Gastrocnemius medialis (tissue), 4 donors: ENCODE measurements around the gene BTRC. TPM values are rescaled to one million over a fixed set of nuclear protein-coding genes. Genes with fewer than 3 reads are reported as not detected.
A peak's percentile ranks its signal among the peaks of the same experiment; 100 is the strongest.

Experiments used
- ATAC-seq, 2 donors: fragments of 150-250 bp; one replicate each; pipeline ENCODE4 v1.9.1; 2016
- DNase-seq, 2 donors: peaks; one replicate each; pipeline ENCODE4 v3.0.0-alpha.2; 2019
- H3K27ac ChIP-seq, 4 donors: fragments of 200-600 bp; sonication (generic); 1 replicate in 1 of 4; 2 replicates in 3 of 4; pipeline ENCODE4 v1.5.1; 2016 to 2018; ENCODE audit warnings: mild to moderate bottlenecking in 2 of 4, moderate library complexity in 1 of 4
- H3K27me3 ChIP-seq, 3 donors: fragments of 200-600 bp; sonication (generic) in 2 of 3; 1 replicate in 1 of 3; 2 replicates in 2 of 3; pipeline versions ENCODE4 v1.5.1 to v1.6.0; 2016 to 2019; ENCODE audit warnings: mild to moderate bottlenecking in 1 of 3, moderate library complexity in 1 of 3
- H3K36me3 ChIP-seq, 2 donors: fragments of 200-600 bp; sonication (generic) in 1 of 2; one replicate each; pipeline ENCODE4 v1.5.1; 2017 to 2018
- H3K4me1 ChIP-seq, 2 donors: fragments of 200-600 bp; sonication (generic) in 1 of 2; one replicate each; pipeline ENCODE4 v1.5.1; 2016 to 2017; ENCODE audit warnings: mild to moderate bottlenecking in 2 of 2
- H3K4me3 ChIP-seq, 4 donors: fragments of 200-600 bp; sonication (generic) in 3 of 4; 1 replicate in 1 of 4; 2 replicates in 3 of 4; pipeline ENCODE4 v1.5.1; 2016 to 2019; ENCODE audit warnings: mild to moderate bottlenecking in 2 of 4
- H3K9me3 ChIP-seq, 3 donors: fragments of 200-600 bp; sonication (generic) in 2 of 3; 1 replicate in 1 of 3; 2 replicates in 2 of 3; pipeline ENCODE4 v1.5.1; 2016 to 2019
- POLR2A ChIP-seq, 2 donors: fragments of 450-650 bp; IDR thresholded peaks; one replicate each; pipeline ENCODE4 v1.6.1; 2017; ENCODE audit warnings: antibody characterized with exemption in 2 of 2, mild to moderate bottlenecking in 2 of 2, moderate library complexity in 2 of 2
- in situ Hi-C, 4 donors: fragments of 200-750 bp; cut with MboI; loops; one replicate each; pipeline versions ENCODE4 v1.15.0 to v1.8.0; 2017; ENCODE audit warnings: low sequenced_read_pairs in 4 of 4
- intact Hi-C: fragments of 100-400 bp; cut with DNase I; formaldehyde crosslinking; loops from one replicate; pipeline ENCODE4 v1.15.1; 2023; ENCODE audit warnings: low total_unique reads
- total RNA-seq, 4 donors: library from RNA; depleted of rRNA; stranded (reverse); fragments of >200 nt; gene quantifications; one replicate each; pipeline versions ENCODE4 v1.1.0 to v1.2.3, GENCODE V29; 2016
- TF ChIP-seq, protein P1 (sequence below), 5 experiments: fragments of 450-650 bp in 3 of 5; fragments of 200-600 bp in 2 of 5; sonication (generic) in 2 of 5; IDR thresholded peaks in 4 of 5; conservative IDR thresholded peaks in 1 of 5; 1 replicate in 4 of 5; 2 replicates in 1 of 5; pipeline ENCODE4 v1.5.1; 2016 to 2019; ENCODE audit warnings: antibody characterized with exemption in 5 of 5, mild to moderate bottlenecking in 3 of 5, moderate library complexity in 3 of 5

Gene BTRC
- total RNA-seq, 4 donors from 2014 or later: 8.7 to 17.3 (median 12.6) TPM

DNA sequence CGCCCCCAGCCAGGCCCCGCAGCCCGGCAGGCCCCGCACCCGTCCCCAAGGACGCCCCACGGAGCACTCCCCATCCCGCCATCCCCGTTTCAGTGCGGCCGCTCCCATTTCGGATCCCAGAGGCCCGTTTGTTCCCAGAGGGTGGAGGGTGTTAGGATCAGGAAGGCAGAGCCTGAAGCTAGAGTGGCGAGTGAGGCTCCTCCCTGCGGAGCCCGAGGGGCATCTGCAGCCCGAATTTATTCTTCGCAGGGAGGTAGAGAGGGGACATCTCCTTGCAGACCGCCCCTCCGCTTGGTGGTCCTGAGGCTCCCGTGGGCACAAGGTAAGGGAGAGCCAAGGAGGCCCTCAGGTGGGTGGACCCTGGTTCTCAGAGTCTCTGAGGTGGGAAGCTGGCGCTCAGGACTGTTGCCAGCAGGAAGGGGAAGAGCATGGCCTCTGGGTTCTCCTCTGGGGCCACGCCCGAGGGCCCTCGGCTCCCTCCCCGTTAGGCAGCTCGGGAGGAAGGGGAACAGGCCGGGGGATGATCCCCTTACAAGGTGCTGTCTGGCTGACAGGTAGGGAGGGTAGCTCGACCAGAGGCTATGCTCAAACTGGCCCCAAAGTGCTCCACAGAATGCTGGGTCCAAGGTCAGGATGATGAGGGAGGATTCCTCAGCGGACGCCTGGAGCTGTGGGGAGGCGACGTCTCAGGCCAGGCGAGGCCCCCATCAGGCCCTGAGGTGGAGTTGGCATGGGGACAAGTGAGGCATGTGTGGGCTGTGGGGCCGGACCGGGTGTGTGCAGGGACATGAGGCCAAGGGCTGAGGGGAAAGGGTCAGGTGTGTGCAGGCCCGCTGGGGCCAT lies 216.7 kb downstream of the BTRC start:
- Histone ChIP-seq H3K4me1 (peaks cover 11 to 18% of the 10 kb centered on the region in 2 donors), H3K27me3 (peaks cover 32 to 43% (median 33%) of the 10 kb centered on the region in 3 donors), H3K9me3 (peaks cover 0 to 8% (median 6%) of the 10 kb centered on the region in 3 donors), H3K4me3 (peak overlapping the region; percentile 57 to 66 (median 62)), H3K27ac (no peak overlapping the region), H3K36me3 (no peaks in the 10 kb centered on the region)
- ATAC-seq (peak in 1 of 2 donors; percentile 52), DNase-seq (no peak)
- intact Hi-C loops (loop anchor here (1.0 to 10.0 kb wide), 5 partner anchors 34 to 408 kb away; no protein-coding TSS in a partner anchor), in situ Hi-C loops (loop anchor here in 3 of 4 donors (5.0 to 25.0 kb wide), 2 partner anchors 258 to 358 kb away; no protein-coding TSS in a partner anchor)
- TF ChIP-seq, protein P1, sequence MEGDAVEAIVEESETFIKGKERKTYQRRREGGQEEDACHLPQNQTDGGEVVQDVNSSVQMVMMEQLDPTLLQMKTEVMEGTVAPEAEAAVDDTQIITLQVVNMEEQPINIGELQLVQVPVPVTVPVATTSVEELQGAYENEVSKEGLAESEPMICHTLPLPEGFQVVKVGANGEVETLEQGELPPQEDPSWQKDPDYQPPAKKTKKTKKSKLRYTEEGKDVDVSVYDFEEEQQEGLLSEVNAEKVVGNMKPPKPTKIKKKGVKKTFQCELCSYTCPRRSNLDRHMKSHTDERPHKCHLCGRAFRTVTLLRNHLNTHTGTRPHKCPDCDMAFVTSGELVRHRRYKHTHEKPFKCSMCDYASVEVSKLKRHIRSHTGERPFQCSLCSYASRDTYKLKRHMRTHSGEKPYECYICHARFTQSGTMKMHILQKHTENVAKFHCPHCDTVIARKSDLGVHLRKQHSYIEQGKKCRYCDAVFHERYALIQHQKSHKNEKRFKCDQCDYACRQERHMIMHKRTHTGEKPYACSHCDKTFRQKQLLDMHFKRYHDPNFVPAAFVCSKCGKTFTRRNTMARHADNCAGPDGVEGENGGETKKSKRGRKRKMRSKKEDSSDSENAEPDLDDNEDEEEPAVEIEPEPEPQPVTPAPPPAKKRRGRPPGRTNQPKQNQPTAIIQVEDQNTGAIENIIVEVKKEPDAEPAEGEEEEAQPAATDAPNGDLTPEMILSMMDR (IDR thresholded peaks at IDR 0.05 in 4 of 5, conservative IDR thresholded peaks at IDR 0.05 in 1 of 5): peak in 2 of 5 experiments; percentile 0 to 9
- TF ChIP-seq POLR2A (IDR thresholded peaks at IDR 0.05): no peak

DNA sequence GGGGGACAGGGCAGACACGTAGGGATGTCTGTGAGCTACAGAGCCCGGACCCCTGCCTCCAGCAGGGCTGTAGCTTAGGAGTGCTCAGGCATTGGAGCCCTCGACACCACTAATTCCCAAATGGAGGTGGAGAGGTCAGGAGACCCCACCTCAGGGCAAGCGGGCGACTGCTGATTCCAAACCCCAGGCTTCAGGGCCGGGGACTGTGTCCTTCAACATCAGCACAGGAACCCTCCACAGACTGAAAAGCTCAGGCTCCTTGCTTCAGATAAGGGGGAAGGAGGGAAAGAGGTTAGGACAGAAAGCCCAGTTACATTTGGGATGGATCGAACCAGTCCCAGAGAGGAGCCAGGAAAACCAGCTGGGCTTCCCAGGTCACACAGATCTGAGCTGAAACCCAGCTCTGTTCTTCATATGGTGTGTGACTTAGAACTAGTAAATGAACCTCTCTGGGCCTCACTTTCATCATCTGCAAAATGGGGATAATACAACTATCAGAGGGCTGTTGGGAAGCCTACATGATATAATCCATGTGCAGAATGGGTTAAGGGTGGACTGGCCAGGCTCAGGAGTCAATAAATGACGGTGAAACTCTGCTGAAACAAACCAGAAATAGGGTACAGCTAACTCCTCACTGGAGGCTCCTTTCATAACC lies 217.4 kb downstream of the BTRC start:
- peaks cover 0 to 8% (median 6%) of the 10 kb centered on the region in 3 donors for H3K9me3 ChIP-seq
- peaks cover 26 to 36% (median 26%) of the 10 kb centered on the region in 3 donors for H3K27me3 ChIP-seq
- DNase-seq (no peak), ATAC-seq (no peak)
- no peaks in the 10 kb centered on the region for H3K36me3 ChIP-seq
- in situ Hi-C loops: loop anchor here in 3 of 4 donors (5.0 to 25.0 kb wide), 2 partner anchors 259 to 359 kb away; no protein-coding TSS in a partner anchor
- intact Hi-C loops: loop anchor here (2.0 to 10.0 kb wide), 4 partner anchors 35 to 409 kb away; no protein-coding TSS in a partner anchor
- TF ChIP-seq, protein P1 (IDR thresholded peaks at IDR 0.05 in 4 of 5, conservative IDR thresholded peaks at IDR 0.05 in 1 of 5): no peak
- no peak for TF ChIP-seq POLR2A (IDR thresholded peaks at IDR 0.05)
- H3K4me3 ChIP-seq: no peak overlapping the region
- H3K27ac ChIP-seq: no peak overlapping the region
- peaks cover 11 to 14% of the 10 kb centered on the region in 2 donors for H3K4me1 ChIP-seq

DNA sequence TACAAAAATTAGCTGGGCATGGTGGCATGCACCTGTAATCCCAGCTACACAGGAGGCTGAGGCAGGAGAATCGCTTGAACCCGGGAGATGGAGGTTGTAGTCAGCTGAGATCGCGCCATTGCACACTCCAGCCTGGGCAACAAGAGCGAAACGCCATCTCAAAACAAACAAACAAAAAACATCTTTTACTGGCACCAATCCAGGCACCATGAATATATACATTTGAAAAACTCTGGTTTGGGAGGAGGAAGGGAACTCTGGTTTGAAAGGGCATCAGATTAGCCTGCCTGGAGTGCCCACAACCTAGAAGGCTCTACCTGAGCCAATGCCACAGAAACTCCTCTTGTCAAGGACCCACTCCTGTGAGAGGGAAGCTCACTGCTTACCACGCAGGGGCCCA lies 218.2 kb downstream of the BTRC start:
- Histone ChIP-seq H3K36me3 (no peaks in the 10 kb centered on the region), H3K4me3 (no peak overlapping the region), H3K27me3 (peaks cover 19 to 29% (median 21%) of the 10 kb centered on the region in 3 donors), H3K9me3 (peaks cover 0 to 8% (median 6%) of the 10 kb centered on the region in 3 donors), H3K4me1 (peaks cover 10 to 11% of the 10 kb centered on the region in 2 donors), H3K27ac (no peak overlapping the region)
- intact Hi-C loops (loop anchor here (10.0 kb wide), 1 partner anchor 107 kb away; no protein-coding TSS in a partner anchor), in situ Hi-C loops (loop anchor here in 3 of 4 donors (5.0 to 25.0 kb wide), 2 partner anchors 260 to 360 kb away; no protein-coding TSS in a partner anchor)
- ATAC-seq (no peak), DNase-seq (no peak)
- no peak for TF ChIP-seq POLR2A (IDR thresholded peaks at IDR 0.05)
- TF ChIP-seq, protein P1 (IDR thresholded peaks at IDR 0.05 in 4 of 5, conservative IDR thresholded peaks at IDR 0.05 in 1 of 5): no peak

DNA sequence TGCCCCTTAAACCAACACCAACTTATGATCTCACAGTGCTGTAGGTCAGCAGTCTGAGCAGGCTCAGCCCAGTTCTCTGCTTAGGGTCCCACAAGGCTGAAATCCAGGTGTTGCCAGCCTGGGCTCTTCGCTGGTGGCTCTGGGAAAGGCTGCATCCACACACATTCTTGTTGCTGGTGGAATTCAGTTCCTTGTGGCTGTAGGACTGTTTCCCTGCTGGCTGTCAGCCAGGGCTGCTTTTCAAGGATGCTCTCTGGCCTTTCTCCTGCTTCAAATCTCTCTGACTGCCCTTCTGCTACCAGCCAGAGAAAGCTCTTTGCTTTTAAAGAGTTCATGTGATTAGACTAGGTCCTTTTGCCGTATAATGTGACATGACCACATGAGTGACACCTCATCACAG lies 218.8 kb downstream of the BTRC start:
- H3K4me3 ChIP-seq: peak overlapping the region in 1 of 4 donors; percentile 13
- no peaks in the 10 kb centered on the region for H3K36me3 ChIP-seq
- intact Hi-C loops (loop anchor here (10.0 kb wide), 1 partner anchor 108 kb away; no protein-coding TSS in a partner anchor), in situ Hi-C loops (loop anchor here in 3 of 4 donors (5.0 to 25.0 kb wide), 2 partner anchors 260 to 360 kb away; no protein-coding TSS in a partner anchor)
- H3K4me1 ChIP-seq: peaks cover 10 to 11% of the 10 kb centered on the region in 2 donors
- ATAC-seq: no peak
- peaks cover 13 to 23% (median 15%) of the 10 kb centered on the region in 3 donors for H3K27me3 ChIP-seq
- no peak for DNase-seq
- H3K9me3 ChIP-seq: peaks cover 0 to 8% (median 6%) of the 10 kb centered on the region in 3 donors
- TF ChIP-seq POLR2A (IDR thresholded peaks at IDR 0.05): no peak
- TF ChIP-seq, protein P1 (IDR thresholded peaks at IDR 0.05 in 4 of 5, conservative IDR thresholded peaks at IDR 0.05 in 1 of 5): no peak
- no peak overlapping the region for H3K27ac ChIP-seq
